Subcutaneous abdominal adipose tissue (tissue), 5 donors: Measurements from ENCODE around the gene LAMA2.

ENCODE experiments used
- H3K27ac ChIP-seq: one replicate; pipeline ENCODE4 v1.7.0; 2013; ENCODE audit warnings: low read depth, mild to moderate bottlenecking, inconsistent platforms, low read length, moderate library complexity
- H3K27me3 ChIP-seq, 5 donors: one replicate each; pipeline ENCODE4 v1.7.0; 2013; ENCODE audit warnings: low read length in 5 of 5, inconsistent platforms in 1 of 5; ENCODE audit not compliant: control insufficient read depth in 5 of 5, insufficient read depth in 4 of 5
- H3K36me3 ChIP-seq, 5 donors: one replicate each; pipeline ENCODE4 v1.7.0; 2013; ENCODE audit warnings: low read length in 5 of 5; ENCODE audit not compliant: control insufficient read depth in 5 of 5, insufficient read depth in 5 of 5
- H3K4me1 ChIP-seq, 5 donors: one replicate each; pipeline ENCODE4 v1.7.0; 2013; ENCODE audit warnings: low read length in 5 of 5, mild to moderate bottlenecking in 3 of 5, moderate library complexity in 1 of 5; ENCODE audit not compliant: control insufficient read depth in 5 of 5, insufficient read depth in 5 of 5
- H3K4me3 ChIP-seq, 5 donors: one replicate each; pipeline ENCODE4 v1.7.0; 2013; ENCODE audit warnings: low read length in 5 of 5, low read depth in 1 of 5
- H3K9ac ChIP-seq, 5 donors: one replicate each; pipeline ENCODE4 v1.7.0; 2013; ENCODE audit warnings: low read length in 5 of 5, mild to moderate bottlenecking in 4 of 5, moderate library complexity in 3 of 5
- H3K9me3 ChIP-seq, 5 donors: one replicate each; pipeline ENCODE4 v1.7.0; 2013; ENCODE audit warnings: low read length in 5 of 5; ENCODE audit not compliant: control insufficient read depth in 5 of 5
- donor health status: healthy.
- donor health status: healthy.
- donor health status: healthy.
- donor health status: healthy.
- donor health status: healthy.

Gene LAMA2

DNA sequence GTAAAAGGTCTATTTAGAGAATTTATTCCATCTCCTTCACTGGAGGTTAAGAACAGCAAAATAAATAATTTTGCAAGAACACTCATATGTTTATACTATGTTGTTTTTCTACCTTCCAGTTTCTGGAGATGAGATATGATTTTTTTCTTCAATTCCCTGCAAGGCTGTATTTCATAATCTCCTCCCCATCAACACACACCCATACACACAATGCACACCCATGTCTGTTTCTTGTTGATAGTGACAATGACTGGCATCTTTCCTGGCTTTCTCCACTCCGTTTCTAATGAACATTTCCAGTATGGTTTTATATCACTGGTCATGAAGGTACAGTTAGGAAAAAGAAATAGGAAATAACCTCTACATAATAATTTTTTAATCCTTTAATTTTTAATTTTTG lies 624.9 kb downstream of the LAMA2 start:
- H3K9me3 ChIP-seq: no peaks in the 10 kb centered on the region
- H3K27ac ChIP-seq: no peak overlapping the region
- H3K4me3 ChIP-seq: no peak overlapping the region
- H3K4me1 ChIP-seq: no peaks in the 10 kb centered on the region
- H3K27me3 ChIP-seq: no peaks in the 10 kb centered on the region
- H3K9ac ChIP-seq: no peak overlapping the region
- H3K36me3 ChIP-seq: peaks cover 0 to 5% (median 2%) of the 10 kb centered on the region in 5 donors

GRCh38 chr6:129508477-129509145 lies 625.7 kb downstream of the LAMA2 start:
- no peak overlapping the region for H3K9ac ChIP-seq
- H3K4me3 ChIP-seq: no peak overlapping the region
- H3K4me1 ChIP-seq: no peaks in the 10 kb centered on the region
- no peak overlapping the region for H3K27ac ChIP-seq
- H3K9me3 ChIP-seq: no peaks in the 10 kb centered on the region
- H3K27me3 ChIP-seq: no peaks in the 10 kb centered on the region
- H3K36me3 ChIP-seq: peaks cover 0 to 5% (median 3%) of the 10 kb centered on the region in 5 donors

DNA sequence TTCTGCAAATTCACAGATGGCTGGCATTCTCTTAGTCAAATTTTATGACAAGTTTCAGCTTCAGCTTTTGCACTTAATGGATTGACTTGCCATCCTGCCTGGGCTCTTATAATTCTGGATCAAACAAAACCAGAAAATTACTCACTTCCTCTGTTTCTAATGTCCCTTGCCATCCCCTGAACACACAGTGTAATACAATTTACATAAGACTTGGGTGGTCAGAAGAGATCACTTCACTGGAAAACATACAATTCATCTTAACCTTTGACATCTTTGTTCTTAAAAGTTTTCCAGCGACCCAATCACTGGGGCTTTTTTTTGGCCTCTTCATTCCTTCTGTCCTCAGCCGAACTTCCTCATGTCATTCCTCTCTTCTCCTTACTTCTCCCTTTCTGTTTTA lies 628.0 kb downstream of the LAMA2 start:
- Histone ChIP-seq H3K36me3 (peaks cover 0 to 14% (median 5%) of the 10 kb centered on the region in 5 donors), H3K4me1 (no peaks in the 10 kb centered on the region), H3K9me3 (no peaks in the 10 kb centered on the region), H3K4me3 (no peak overlapping the region), H3K27ac (no peak overlapping the region), H3K9ac (no peak overlapping the region), H3K27me3 (no peaks in the 10 kb centered on the region)

- no peaks in the 10 kb centered on the region for H3K9me3 ChIP-seq
- no peak overlapping the region for H3K4me3 ChIP-seq
- no peak overlapping the region for H3K27ac ChIP-seq
- no peaks in the 10 kb centered on the region for H3K27me3 ChIP-seq
- peaks cover 0 to 16% (median 4%) of the 10 kb centered on the region in 5 donors for H3K36me3 ChIP-seq
- no peaks in the 10 kb centered on the region for H3K4me1 ChIP-seq
- H3K9ac ChIP-seq: no peak overlapping the region
These were observed 630.5 kb downstream of the LAMA2 start for GRCh38 chr6:129513471-129513870.

GRCh38 chr6:129515004-129515403 lies 632.1 kb downstream of the LAMA2 start:
- H3K4me1 ChIP-seq: no peaks in the 10 kb centered on the region
- H3K27ac ChIP-seq: no peak overlapping the region
- H3K9me3 ChIP-seq: no peaks in the 10 kb centered on the region
- H3K4me3 ChIP-seq: no peak overlapping the region
- H3K27me3 ChIP-seq: no peaks in the 10 kb centered on the region
- no peak overlapping the region for H3K9ac ChIP-seq
- H3K36me3 ChIP-seq: peaks cover 0 to 16% (median 3%) of the 10 kb centered on the region in 5 donors

DNA sequence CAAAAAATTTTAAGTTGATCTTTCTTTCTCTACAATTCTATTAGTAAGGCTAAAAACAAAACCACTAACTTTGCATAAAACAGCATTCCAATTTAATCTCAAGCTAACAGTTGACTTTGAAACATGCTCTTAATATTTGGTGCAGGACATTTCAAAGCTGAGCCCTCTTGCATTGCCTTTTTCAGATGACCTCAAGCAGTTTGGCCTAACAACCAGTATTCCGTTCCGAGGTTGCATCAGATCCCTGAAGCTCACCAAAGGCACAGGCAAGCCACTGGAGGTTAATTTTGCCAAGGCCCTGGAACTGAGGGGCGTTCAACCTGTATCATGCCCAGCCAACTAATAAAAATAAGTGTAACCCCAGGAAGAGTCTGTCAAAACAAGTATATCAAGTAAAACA lies 633.1 kb downstream of the LAMA2 start:
- Histone ChIP-seq H3K27me3 (no peaks in the 10 kb centered on the region), H3K9ac (no peak overlapping the region), H3K9me3 (no peaks in the 10 kb centered on the region), H3K4me1 (no peaks in the 10 kb centered on the region), H3K27ac (no peak overlapping the region), H3K4me3 (no peak overlapping the region), H3K36me3 (peaks cover 0 to 16% (median 3%) of the 10 kb centered on the region in 5 donors)

DNA sequence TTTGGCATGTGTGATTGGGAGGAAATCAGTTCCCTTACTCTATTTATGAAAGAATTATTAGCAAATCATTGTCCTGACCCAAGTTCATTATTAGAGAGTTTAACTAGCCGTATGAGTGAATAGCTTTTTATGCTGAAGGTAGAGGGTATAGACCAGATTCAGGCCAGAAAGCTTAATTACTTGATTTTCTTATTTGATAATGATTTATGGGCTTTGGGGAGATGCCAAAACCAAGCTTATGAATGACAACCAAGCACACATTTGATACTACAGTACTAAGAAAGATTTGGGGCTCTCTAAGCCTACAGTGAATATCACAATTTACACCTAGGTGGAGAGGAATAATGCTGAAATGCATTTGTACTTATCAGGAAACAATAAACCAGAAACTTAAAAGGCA lies 633.8 kb downstream of the LAMA2 start:
- H3K4me1 ChIP-seq: no peaks in the 10 kb centered on the region
- peaks cover 0 to 16% (median 3%) of the 10 kb centered on the region in 5 donors for H3K36me3 ChIP-seq
- no peaks in the 10 kb centered on the region for H3K9me3 ChIP-seq
- no peak overlapping the region for H3K27ac ChIP-seq
- H3K27me3 ChIP-seq: no peaks in the 10 kb centered on the region
- H3K4me3 ChIP-seq: no peak overlapping the region
- no peak overlapping the region for H3K9ac ChIP-seq

GRCh38 chr6:129517288-129517687 lies 634.4 kb downstream of the LAMA2 start:
- Histone ChIP-seq H3K36me3 (peaks cover 0 to 16% (median 5%) of the 10 kb centered on the region in 5 donors), H3K27ac (no peak overlapping the region), H3K27me3 (no peaks in the 10 kb centered on the region), H3K9me3 (no peaks in the 10 kb centered on the region), H3K4me3 (no peak overlapping the region), H3K9ac (no peak overlapping the region), H3K4me1 (no peaks in the 10 kb centered on the region)

- Histone ChIP-seq H3K36me3 (peaks cover 0 to 9% (median 3%) of the 10 kb centered on the region in 5 donors), H3K4me3 (no peak overlapping the region), H3K9ac (no peak overlapping the region), H3K27me3 (no peaks in the 10 kb centered on the region), H3K4me1 (no peaks in the 10 kb centered on the region), H3K27ac (no peak overlapping the region), H3K9me3 (no peaks in the 10 kb centered on the region)
These were observed 636.8 kb downstream of the LAMA2 start for GRCh38 chr6:129519750-129520149.

- Histone ChIP-seq H3K27me3 (no peaks in the 10 kb centered on the region), H3K4me1 (no peaks in the 10 kb centered on the region), H3K27ac (no peak overlapping the region), H3K9me3 (no peaks in the 10 kb centered on the region), H3K4me3 (no peak overlapping the region), H3K36me3 (peaks cover 0 to 5% (median 2%) of the 10 kb centered on the region in 5 donors), H3K9ac (no peak overlapping the region)
These were observed 639.0 kb downstream of the LAMA2 start for GRCh38 chr6:129521946-129522345.
